Body of pancreas (tissue), 4 donors: Measurements from ENCODE around the gene ROR1. TPM values are rescaled to one million over a fixed set of nuclear protein-coding genes. Genes with fewer than 3 reads are reported as not detected.

Source experiments
- ATAC-seq: fragments of 150-250 bp; one replicate; pipeline ENCODE4 v1.9.1; 2016
- DNase-seq, 4 donors: peaks; one replicate each; pipeline ENCODE4 v3.0.0-alpha.2; 2019
- H3K27ac ChIP-seq, 4 donors: fragments of 200-600 bp; sonication (generic); 1 replicate in 3 of 4; 2 replicates in 1 of 4; pipeline versions ENCODE4 v1.5.1 to v1.6.1; 2016 to 2019; ENCODE audit warnings: mild to moderate bottlenecking in 1 of 4, mixed read lengths in 1 of 4, moderate library complexity in 1 of 4
- H3K27me3 ChIP-seq, 2 donors: fragments of 200-600 bp; sonication (generic); one replicate each; pipeline ENCODE4 v1.6.0; 2016; ENCODE audit warnings: mild to moderate bottlenecking in 1 of 2
- H3K36me3 ChIP-seq, 2 donors: fragments of 200-600 bp; sonication (generic); replicated peaks in 1 of 2; 2 replicates each; pipeline ENCODE4 v1.5.1; 2016; ENCODE audit warnings: low read depth in 2 of 2; ENCODE audit not compliant: insufficient read depth in 1 of 2
- H3K4me1 ChIP-seq: fragments of 200-600 bp; sonication (generic); one replicate; pipeline ENCODE4 v1.6.0; 2016
- H3K4me3 ChIP-seq, 2 donors: fragments of 200-600 bp; sonication (generic); 1 replicate in 1 of 2; 2 replicates in 1 of 2; pipeline ENCODE4 v1.5.1; 2016 to 2019
- H3K9me3 ChIP-seq, 3 donors: fragments of 200-600 bp; sonication (generic); 1 replicate in 2 of 3; 2 replicates in 1 of 3; pipeline ENCODE4 v1.5.1; 2016
- CTCF ChIP-seq, 7 experiments: fragments of 450-650 bp in 4 of 7; fragments of 200-600 bp in 3 of 7; sonication (generic) in 3 of 7; IDR thresholded peaks; one replicate each; pipeline ENCODE4 v1.5.1; 2016 to 2019; ENCODE audit warnings: antibody characterized with exemption in 7 of 7
- POLR2A ChIP-seq, 3 donors: fragments of 450-650 bp; IDR thresholded peaks; one replicate each; pipeline ENCODE4 v1.6.1; 2016; ENCODE audit warnings: antibody characterized with exemption in 3 of 3, mild to moderate bottlenecking in 2 of 3
- WGBS, 2 donors: methylation state at CpG; one replicate each; pipeline ENCODE4 v1.1.5; 2017; 5-methylcytosine and 5-hydroxymethylcytosine counted together
- intact Hi-C: fragments of 100-400 bp; cut with DNase I; formaldehyde crosslinking; loops from one replicate; pipeline ENCODE4 v1.15.1; 2023
- total RNA-seq, 2 donors: library from RNA; depleted of rRNA; stranded (reverse); fragments of >200 nt; gene quantifications; one replicate each; pipeline ENCODE4 v1.1.0, GENCODE V29; 2016

ROR1 gene
- total RNA-seq, 2 donors from 2014 or later, result 26.7 to 56.0 TPM

- peaks cover 4% of the 10 kb centered on the region for H3K4me1 ChIP-seq
- intact Hi-C loops, result no loop called here
- ATAC-seq (no peak), DNase-seq (no peak)
- no peak overlapping the region for H3K27ac ChIP-seq
- H3K4me3 ChIP-seq, result no peak overlapping the region
- WGBS, 2 donors, result 75 to 87% methylated on average over 4 of the region's 4 CpGs
- no peaks in the 10 kb centered on the region for H3K27me3 ChIP-seq
- no peaks in the 10 kb centered on the region for H3K9me3 ChIP-seq
- H3K36me3 ChIP-seq, result no peaks in the 10 kb centered on the region
- TF ChIP-seq CTCF (IDR thresholded peaks at IDR 0.05), result no peak
- no peak for TF ChIP-seq POLR2A (IDR thresholded peaks at IDR 0.05)
Measured at GRCh38 chr1:64013395-64013794, 239.6 kb downstream of the ROR1 start.

- ATAC-seq (peak; percentile 71), DNase-seq (peak in 3 of 4 donors; percentile 25 to 43 (median 38))
- TF ChIP-seq POLR2A (IDR thresholded peaks at IDR 0.05), result no peak
- no peak for TF ChIP-seq CTCF (IDR thresholded peaks at IDR 0.05)
- Histone ChIP-seq H3K36me3 (no peaks in the 10 kb centered on the region), H3K27me3 (no peaks in the 10 kb centered on the region), H3K4me1 (no peaks in the 10 kb centered on the region), H3K4me3 (no peak overlapping the region), H3K27ac (peak overlapping the region; percentile 2 to 34 (median 20)), H3K9me3 (no peaks in the 10 kb centered on the region)
- 60 to 66% methylated on average over 2 of the region's 2 CpGs for WGBS, 2 donors
- intact Hi-C loops, result no loop called here
Measured at GRCh38 chr1:64019818-64020217, 246.0 kb downstream of the ROR1 start.

GRCh38 chr1:64021066-64021465 lies 247.2 kb downstream of the ROR1 start:
- Histone ChIP-seq H3K27me3 (no peaks in the 10 kb centered on the region), H3K4me1 (no peaks in the 10 kb centered on the region), H3K4me3 (no peak overlapping the region), H3K36me3 (no peaks in the 10 kb centered on the region), H3K9me3 (no peaks in the 10 kb centered on the region), H3K27ac (no peak overlapping the region)
- 90 to 94% methylated on average over 3 of the region's 3 CpGs for WGBS, 2 donors
- ATAC-seq (no peak), DNase-seq (no peak)
- TF ChIP-seq CTCF (IDR thresholded peaks at IDR 0.05) (no peak), POLR2A (IDR thresholded peaks at IDR 0.05) (no peak)
- intact Hi-C loops, result no loop called here

GRCh38 chr1:64025051-64025450 lies 251.2 kb downstream of the ROR1 start:
- Histone ChIP-seq H3K9me3 (no peaks in the 10 kb centered on the region), H3K4me3 (no peak overlapping the region), H3K36me3 (no peaks in the 10 kb centered on the region), H3K27ac (no peak overlapping the region), H3K4me1 (no peaks in the 10 kb centered on the region), H3K27me3 (no peaks in the 10 kb centered on the region)
- 75 to 77% methylated on average over 4 of the region's 4 CpGs for WGBS, 2 donors
- intact Hi-C loops, result no loop called here
- ATAC-seq, result no peak
- TF ChIP-seq CTCF (IDR thresholded peaks at IDR 0.05) (no peak), POLR2A (IDR thresholded peaks at IDR 0.05) (no peak)
- no peak for DNase-seq

- DNase-seq (no peak), ATAC-seq (no peak)
- no peaks in the 10 kb centered on the region for H3K36me3 ChIP-seq
- no peaks in the 10 kb centered on the region for H3K9me3 ChIP-seq
- no peaks in the 10 kb centered on the region for H3K27me3 ChIP-seq
- 90 to 92% methylated on average over 1 of the region's 1 CpG for WGBS, 2 donors
- H3K4me3 ChIP-seq, result no peak overlapping the region
- H3K4me1 ChIP-seq, result no peaks in the 10 kb centered on the region
- no peak overlapping the region for H3K27ac ChIP-seq
- intact Hi-C loops, result no loop called here
- TF ChIP-seq CTCF (IDR thresholded peaks at IDR 0.05) (no peak), POLR2A (IDR thresholded peaks at IDR 0.05) (no peak)
Measured at GRCh38 chr1:64029037-64029436, 255.2 kb downstream of the ROR1 start.
